HEK293 (cell line): ENCODE results near the gene RNF212.

Experiments
- CTCF ChIA-PET: fragments of 350-600 bp; formaldehyde crosslinking; extraction: SDS; loops from one replicate; lab custom pipeline; 2021; ENCODE audit warnings: antibody characterized with exemption; lab: Yijun Ruan, JAX
- POLR2A ChIA-PET: fragments of 300-600 bp; formaldehyde crosslinking; extraction: SDS; loops from one replicate; lab custom pipeline; 2020; ENCODE audit warnings: antibody characterized with exemption, inconsistent platforms; lab: Yijun Ruan, JAX
- H3K27ac ChIP-seq: fragments of 200-500 bp; sonication (Bioruptor generic); 2 replicates; pipeline ENCODE4 v1.5.1; 2014; ENCODE audit warnings: low read depth, low read length, control low read depth, inconsistent platforms; ENCODE audit errors: extremely low read depth
- H3K36me3 ChIP-seq, 2 experiments: fragments of 200-500 bp in 1 of 2; sonication (Bioruptor generic) in 1 of 2; 1 replicate in 1 of 2; 2 replicates in 1 of 2; pipeline ENCODE4 v1.5.1; 2014 to 2017; ENCODE audit warnings: inconsistent platforms in 2 of 2, low read length in 2 of 2; ENCODE audit not compliant: control insufficient read depth in 2 of 2, insufficient read depth in 1 of 2
- H3K4me1 ChIP-seq: fragments of 200-500 bp; sonication (Bioruptor generic); 2 replicates; pipeline ENCODE4 v1.5.1; 2014; ENCODE audit warnings: mild to moderate bottlenecking, low read length, inconsistent platforms; ENCODE audit not compliant: control insufficient read depth, insufficient read depth
- H3K4me3 ChIP-seq: 2 replicates; pipeline ENCODE4 v1.5.1; 2011; ENCODE audit warnings: low read depth, mild to moderate bottlenecking, control low read depth, low read length, moderate library complexity
- H3K9me3 ChIP-seq: fragments of 200-500 bp; sonication (Bioruptor generic); 2 replicates; pipeline ENCODE4 v1.5.1; 2014; ENCODE audit warnings: low read depth, low read length, inconsistent platforms; ENCODE audit not compliant: control insufficient read depth, insufficient read depth
- SCRT2 ChIP-seq: fragments of 450-650 bp; formaldehyde crosslinking; IDR thresholded peaks from 2 replicates; pipeline ENCODE4 v1.5.1; 2016; ENCODE audit warnings: missing biosample characterization, missing genetic modification characterization
- TCF7L2 ChIP-seq: IDR thresholded peaks from 2 replicates; pipeline ENCODE4 v1.6.1; 2011; ENCODE audit warnings: low read depth, mild to moderate bottlenecking, inconsistent platforms, low read length, moderate library complexity, borderline replicate concordance
- ZNF121 ChIP-seq: fragments of 450-650 bp; formaldehyde crosslinking; IDR thresholded peaks from 2 replicates; pipeline ENCODE4 v1.5.1; 2016; ENCODE audit warnings: missing biosample characterization, missing genetic modification characterization
- ZNF184 ChIP-seq: fragments of 450-650 bp; IDR thresholded peaks from 2 replicates; pipeline ENCODE4 v1.5.1; 2018; ENCODE audit warnings: missing biosample characterization, mild to moderate bottlenecking, missing genetic modification characterization
- ZNF2 ChIP-seq: fragments of 450-650 bp; formaldehyde crosslinking; IDR thresholded peaks from 2 replicates; pipeline ENCODE4 v1.5.1; 2016; ENCODE audit warnings: missing biosample characterization, missing genetic modification characterization
- ZNF211 ChIP-seq: fragments of 450-650 bp; formaldehyde crosslinking; IDR thresholded peaks from 2 replicates; pipeline ENCODE4 v1.5.1; 2016; ENCODE audit warnings: low read depth, missing biosample characterization, missing genetic modification characterization
- ZNF274 ChIP-seq, 2 experiments: fragments of 200-500 bp in 1 of 2; fragments of 450-650 bp in 1 of 2; sonication (Bioruptor generic) in 1 of 2; formaldehyde crosslinking in 1 of 2; IDR thresholded peaks; 2 replicates each; pipeline versions ENCODE4 v1.5.1 to v1.6.1; 2014 to 2016; ENCODE audit warnings: borderline replicate concordance in 1 of 2, inconsistent platforms in 1 of 2, low read length in 1 of 2, missing biosample characterization in 1 of 2, missing genetic modification characterization in 1 of 2
- ZNF324 ChIP-seq: fragments of 450-650 bp; formaldehyde crosslinking; IDR thresholded peaks from 2 replicates; pipeline ENCODE4 v1.5.1; 2016; ENCODE audit warnings: missing biosample characterization, missing genetic modification characterization
- ZNF37A ChIP-seq: fragments of 450-650 bp; IDR thresholded peaks from 2 replicates; pipeline ENCODE4 v1.5.1; 2018; ENCODE audit warnings: missing biosample characterization, missing genetic modification characterization
- ZNF404 ChIP-seq: fragments of 450-650 bp; formaldehyde crosslinking; IDR thresholded peaks from 2 replicates; pipeline ENCODE4 v1.5.1; 2017; ENCODE audit warnings: missing biosample characterization, missing genetic modification characterization
- ZNF623 ChIP-seq: fragments of 450-650 bp; formaldehyde crosslinking; IDR thresholded peaks from 2 replicates; pipeline ENCODE4 v1.5.1; 2016; ENCODE audit warnings: missing biosample characterization, missing genetic modification characterization
- ZNF658 ChIP-seq: fragments of 450-650 bp; formaldehyde crosslinking; IDR thresholded peaks from 2 replicates; pipeline ENCODE4; 2016; ENCODE audit warnings: missing biosample characterization, missing genetic modification characterization
- ZNF664 ChIP-seq: fragments of 450-650 bp; formaldehyde crosslinking; IDR thresholded peaks from 2 replicates; pipeline ENCODE4 v1.5.1; 2016; ENCODE audit warnings: missing biosample characterization, missing genetic modification characterization
- TF ChIP-seq, protein P1 (sequence below): fragments of 450-650 bp; formaldehyde crosslinking; IDR thresholded peaks from 2 replicates; pipeline ENCODE4 v1.5.1; 2016; ENCODE audit warnings: missing biosample characterization, missing genetic modification characterization
- TF ChIP-seq, protein P2 (sequence below): fragments of 450-650 bp; formaldehyde crosslinking; IDR thresholded peaks from 2 replicates; pipeline ENCODE4 v1.5.1; 2016; ENCODE audit warnings: missing biosample characterization, missing genetic modification characterization, borderline replicate concordance
- TF ChIP-seq, protein P3 (sequence below): fragments of 450-650 bp; formaldehyde crosslinking; IDR thresholded peaks from 2 replicates; pipeline ENCODE4 v1.5.1; 2016; ENCODE audit warnings: missing biosample characterization, missing genetic modification characterization
- TF ChIP-seq, protein P4 (sequence below): sonication (generic); formaldehyde crosslinking; IDR thresholded peaks from 2 replicates; pipeline ENCODE4 v1.8.1; 2022; ENCODE audit warnings: mild to moderate bottlenecking, moderate library complexity, missing genetic modification reagents
- TF ChIP-seq, protein P5 (sequence below): fragments of 450-650 bp; formaldehyde crosslinking; IDR thresholded peaks from 2 replicates; pipeline ENCODE4 v1.5.1; 2017; ENCODE audit warnings: missing biosample characterization, missing genetic modification characterization

RNF212 gene

DNA sequence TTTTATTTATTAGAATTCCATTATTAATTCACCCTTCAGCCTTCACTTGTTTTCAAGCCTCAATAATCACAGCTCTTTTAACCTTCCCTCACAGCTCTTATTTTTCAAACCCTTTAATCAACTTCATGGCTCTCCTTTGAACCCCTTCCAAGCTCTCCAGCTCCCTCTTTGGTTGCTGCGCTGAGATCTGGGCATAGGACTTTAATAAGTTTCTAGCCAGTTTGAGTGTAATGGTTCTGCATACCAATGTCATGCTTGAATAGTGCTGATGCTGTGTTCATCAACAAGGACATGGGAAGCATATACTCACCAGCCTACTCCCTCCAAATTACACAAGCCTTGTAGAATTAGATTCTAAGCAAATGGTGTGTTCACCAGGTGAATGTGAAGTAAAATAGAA, 3.5 kb upstream of the RNF212 start (continued):
- TF ChIP-seq, protein P1, sequence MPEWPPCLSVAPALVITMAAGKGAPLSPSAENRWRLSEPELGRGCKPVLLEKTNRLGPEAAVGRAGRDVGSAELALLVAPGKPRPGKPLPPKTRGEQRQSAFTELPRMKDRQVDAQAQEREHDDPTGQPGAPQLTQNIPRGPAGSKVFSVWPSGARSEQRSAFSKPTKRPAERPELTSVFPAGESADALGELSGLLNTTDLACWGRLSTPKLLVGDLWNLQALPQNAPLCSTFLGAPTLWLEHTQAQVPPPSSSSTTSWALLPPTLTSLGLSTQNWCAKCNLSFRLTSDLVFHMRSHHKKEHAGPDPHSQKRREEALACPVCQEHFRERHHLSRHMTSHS (tag by site-specific recombination), result no peak

DNA sequence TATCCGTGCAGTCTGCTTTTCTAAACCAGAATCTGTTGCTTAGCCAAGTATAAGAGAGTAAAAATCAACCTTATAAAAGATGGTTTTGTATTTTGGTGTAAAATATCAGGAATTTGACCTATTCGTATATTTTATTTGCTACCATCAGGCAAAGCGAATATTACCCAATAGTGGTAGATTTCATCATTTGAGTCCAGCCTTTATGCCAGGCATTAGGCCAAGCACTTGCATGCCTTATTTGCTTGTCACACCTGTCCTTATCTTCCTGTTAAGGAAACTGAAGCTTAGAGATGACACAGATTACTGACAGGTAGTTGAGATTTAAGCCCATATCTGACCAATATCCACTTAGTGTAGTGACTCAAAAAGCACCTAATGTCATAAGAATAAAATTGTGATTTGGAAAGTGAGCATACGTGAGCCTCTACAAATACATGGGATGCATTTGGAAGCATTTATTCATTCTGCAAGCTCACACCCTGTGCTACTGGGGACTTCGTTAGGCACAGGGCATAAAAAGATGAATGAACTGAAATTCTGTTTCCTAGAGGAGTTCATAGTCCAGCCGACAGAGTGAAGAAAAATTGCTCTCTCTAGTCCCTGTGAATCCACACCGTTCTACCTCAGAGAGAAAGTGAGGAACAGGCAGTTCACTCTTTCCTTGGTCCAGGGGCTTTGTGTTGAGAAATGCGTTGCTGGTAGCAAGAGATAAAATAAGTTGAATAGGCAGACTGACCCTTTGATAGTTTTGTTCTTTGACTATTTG, 2.3 kb upstream of the RNF212 start:
- Histone ChIP-seq H3K4me1 (no peaks in the 10 kb centered on the region), H3K27ac (no peak overlapping the region), H3K36me3 (no peaks in the 10 kb centered on the region), H3K9me3 (no peaks in the 10 kb centered on the region), H3K4me3 (no peak overlapping the region)
- TF ChIP-seq TCF7L2 (no peak), ZNF274 (IDR thresholded peaks at IDR 0.05; ENCODE audit: low read length) (no peak), ZNF274 (tag by site-specific recombination; IDR thresholded peaks at IDR 0.05; ENCODE audit: borderline replicate concordance) (no peak), ZNF658 (no peak), SCRT2 (no peak), ZNF121 (tag by site-specific recombination) (no peak), ZNF184 (tag by site-specific recombination) (no peak), ZNF664 (tag by site-specific recombination) (no peak), ZNF2 (no peak)
- TF ChIP-seq, protein P2, sequence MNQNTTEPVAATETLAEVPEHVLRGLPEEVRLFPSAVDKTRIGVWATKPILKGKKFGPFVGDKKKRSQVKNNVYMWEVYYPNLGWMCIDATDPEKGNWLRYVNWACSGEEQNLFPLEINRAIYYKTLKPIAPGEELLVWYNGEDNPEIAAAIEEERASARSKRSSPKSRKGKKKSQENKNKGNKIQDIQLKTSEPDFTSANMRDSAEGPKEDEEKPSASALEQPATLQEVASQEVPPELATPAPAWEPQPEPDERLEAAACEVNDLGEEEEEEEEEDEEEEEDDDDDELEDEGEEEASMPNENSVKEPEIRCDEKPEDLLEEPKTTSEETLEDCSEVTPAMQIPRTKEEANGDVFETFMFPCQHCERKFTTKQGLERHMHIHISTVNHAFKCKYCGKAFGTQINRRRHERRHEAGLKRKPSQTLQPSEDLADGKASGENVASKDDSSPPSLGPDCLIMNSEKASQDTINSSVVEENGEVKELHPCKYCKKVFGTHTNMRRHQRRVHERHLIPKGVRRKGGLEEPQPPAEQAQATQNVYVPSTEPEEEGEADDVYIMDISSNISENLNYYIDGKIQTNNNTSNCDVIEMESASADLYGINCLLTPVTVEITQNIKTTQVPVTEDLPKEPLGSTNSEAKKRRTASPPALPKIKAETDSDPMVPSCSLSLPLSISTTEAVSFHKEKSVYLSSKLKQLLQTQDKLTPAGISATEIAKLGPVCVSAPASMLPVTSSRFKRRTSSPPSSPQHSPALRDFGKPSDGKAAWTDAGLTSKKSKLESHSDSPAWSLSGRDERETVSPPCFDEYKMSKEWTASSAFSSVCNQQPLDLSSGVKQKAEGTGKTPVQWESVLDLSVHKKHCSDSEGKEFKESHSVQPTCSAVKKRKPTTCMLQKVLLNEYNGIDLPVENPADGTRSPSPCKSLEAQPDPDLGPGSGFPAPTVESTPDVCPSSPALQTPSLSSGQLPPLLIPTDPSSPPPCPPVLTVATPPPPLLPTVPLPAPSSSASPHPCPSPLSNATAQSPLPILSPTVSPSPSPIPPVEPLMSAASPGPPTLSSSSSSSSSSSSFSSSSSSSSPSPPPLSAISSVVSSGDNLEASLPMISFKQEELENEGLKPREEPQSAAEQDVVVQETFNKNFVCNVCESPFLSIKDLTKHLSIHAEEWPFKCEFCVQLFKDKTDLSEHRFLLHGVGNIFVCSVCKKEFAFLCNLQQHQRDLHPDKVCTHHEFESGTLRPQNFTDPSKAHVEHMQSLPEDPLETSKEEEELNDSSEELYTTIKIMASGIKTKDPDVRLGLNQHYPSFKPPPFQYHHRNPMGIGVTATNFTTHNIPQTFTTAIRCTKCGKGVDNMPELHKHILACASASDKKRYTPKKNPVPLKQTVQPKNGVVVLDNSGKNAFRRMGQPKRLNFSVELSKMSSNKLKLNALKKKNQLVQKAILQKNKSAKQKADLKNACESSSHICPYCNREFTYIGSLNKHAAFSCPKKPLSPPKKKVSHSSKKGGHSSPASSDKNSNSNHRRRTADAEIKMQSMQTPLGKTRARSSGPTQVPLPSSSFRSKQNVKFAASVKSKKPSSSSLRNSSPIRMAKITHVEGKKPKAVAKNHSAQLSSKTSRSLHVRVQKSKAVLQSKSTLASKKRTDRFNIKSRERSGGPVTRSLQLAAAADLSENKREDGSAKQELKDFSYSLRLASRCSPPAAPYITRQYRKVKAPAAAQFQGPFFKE (tag by site-specific recombination), result no peak
- TF ChIP-seq, protein P3, sequence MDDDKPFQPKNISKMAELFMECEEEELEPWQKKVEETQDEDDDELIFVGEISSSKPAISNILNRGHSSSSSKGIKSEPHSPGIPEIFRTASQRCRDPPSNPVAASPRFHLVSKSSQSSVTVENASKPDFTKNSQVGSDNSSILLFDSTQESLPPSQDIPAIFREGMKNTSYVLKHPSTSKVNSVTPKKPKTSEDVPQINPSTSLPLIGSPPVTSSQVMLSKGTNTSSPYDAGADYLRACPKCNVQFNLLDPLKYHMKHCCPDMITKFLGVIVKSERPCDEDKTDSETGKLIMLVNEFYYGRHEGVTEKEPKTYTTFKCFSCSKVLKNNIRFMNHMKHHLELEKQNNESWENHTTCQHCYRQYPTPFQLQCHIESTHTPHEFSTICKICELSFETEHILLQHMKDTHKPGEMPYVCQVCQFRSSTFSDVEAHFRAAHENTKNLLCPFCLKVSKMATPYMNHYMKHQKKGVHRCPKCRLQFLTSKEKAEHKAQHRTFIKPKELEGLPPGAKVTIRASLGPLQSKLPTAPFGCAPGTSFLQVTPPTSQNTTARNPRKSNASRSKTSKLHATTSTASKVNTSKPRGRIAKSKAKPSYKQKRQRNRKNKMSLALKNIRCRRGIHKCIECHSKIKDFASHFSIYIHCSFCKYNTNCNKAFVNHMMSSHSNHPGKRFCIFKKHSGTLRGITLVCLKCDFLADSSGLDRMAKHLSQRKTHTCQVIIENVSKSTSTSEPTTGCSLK (tag by site-specific recombination), result no peak
- TF ChIP-seq, protein P1 (tag by site-specific recombination), result no peak
- POLR2A ChIA-PET, result no interaction called here
- CTCF ChIA-PET, result interaction anchor here (1.4 to 1.9 kb wide), 3 partner anchors 14 to 23 kb away, joined by 3 to 9 read pairs (median 9); no protein-coding TSS in a partner anchor

DNA sequence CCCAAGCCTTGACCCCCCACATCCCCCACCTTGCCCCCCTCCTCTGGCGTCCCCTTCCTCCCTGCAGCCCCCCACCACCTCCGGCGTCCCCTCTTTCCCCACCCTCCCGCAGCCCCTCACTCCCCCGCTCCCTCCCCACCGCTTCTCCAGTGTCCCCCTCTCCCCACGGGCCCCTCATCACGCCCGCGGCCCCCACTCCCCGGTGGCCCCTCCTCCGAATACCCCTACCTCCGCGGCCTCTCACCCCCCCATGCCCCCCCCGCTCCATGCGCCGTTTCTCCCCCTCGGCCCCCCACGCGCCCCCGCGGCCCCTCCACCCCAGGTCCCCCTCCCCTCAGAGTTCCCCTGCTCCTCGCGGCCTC, 562 bp downstream of the RNF212 start:
- no peaks in the 10 kb centered on the region for H3K9me3 ChIP-seq
- no peaks in the 10 kb centered on the region for H3K4me1 ChIP-seq
- CTCF ChIA-PET, result no interaction called here
- no peak overlapping the region for H3K4me3 ChIP-seq
- no peaks in the 10 kb centered on the region for H3K36me3 ChIP-seq
- POLR2A ChIA-PET, result no interaction called here
- no peak overlapping the region for H3K27ac ChIP-seq
- TF ChIP-seq, protein P4, sequence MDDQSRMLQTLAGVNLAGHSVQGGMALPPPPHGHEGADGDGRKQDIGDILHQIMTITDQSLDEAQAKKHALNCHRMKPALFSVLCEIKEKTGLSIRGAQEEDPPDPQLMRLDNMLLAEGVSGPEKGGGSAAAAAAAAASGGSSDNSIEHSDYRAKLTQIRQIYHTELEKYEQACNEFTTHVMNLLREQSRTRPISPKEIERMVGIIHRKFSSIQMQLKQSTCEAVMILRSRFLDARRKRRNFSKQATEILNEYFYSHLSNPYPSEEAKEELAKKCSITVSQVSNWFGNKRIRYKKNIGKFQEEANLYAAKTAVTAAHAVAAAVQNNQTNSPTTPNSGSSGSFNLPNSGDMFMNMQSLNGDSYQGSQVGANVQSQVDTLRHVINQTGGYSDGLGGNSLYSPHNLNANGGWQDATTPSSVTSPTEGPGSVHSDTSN (CRISPR knock-in tag), result no peak
- TF ChIP-seq ZNF37A (tag by site-specific recombination), result no peak
- TF ChIP-seq ZNF324 (tag by site-specific recombination), result no peak
- TF ChIP-seq, protein P5, sequence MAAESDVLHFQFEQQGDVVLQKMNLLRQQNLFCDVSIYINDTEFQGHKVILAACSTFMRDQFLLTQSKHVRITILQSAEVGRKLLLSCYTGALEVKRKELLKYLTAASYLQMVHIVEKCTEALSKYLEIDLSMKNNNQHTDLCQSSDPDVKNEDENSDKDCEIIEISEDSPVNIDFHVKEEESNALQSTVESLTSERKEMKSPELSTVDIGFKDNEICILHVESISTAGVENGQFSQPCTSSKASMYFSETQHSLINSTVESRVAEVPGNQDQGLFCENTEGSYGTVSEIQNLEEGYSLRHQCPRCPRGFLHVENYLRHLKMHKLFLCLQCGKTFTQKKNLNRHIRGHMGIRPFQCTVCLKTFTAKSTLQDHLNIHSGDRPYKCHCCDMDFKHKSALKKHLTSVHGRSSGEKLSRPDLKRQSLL (tag by site-specific recombination), result no peak
- TF ChIP-seq ZNF211 (tag by site-specific recombination), result no peak
- no peak for TF ChIP-seq ZNF404
- no peak for TF ChIP-seq ZNF623 (tag by site-specific recombination)
